HUES64 (cell line): ENCODE results near the gene AHCYL2.
A peak's percentile ranks its signal among the peaks of the same experiment; 100 is the strongest.
"Not testable (repeated sequence)": the region's sequence is repeated elsewhere in the genome, so short reads cannot be mapped to it uniquely, and the experiment has no call there.

Experiments used
- H3K27ac ChIP-seq: 2 replicates; pipeline ENCODE4 v1.7.0; 2013; ENCODE audit warnings: low read depth, low read length, inconsistent platforms
- H3K27me3 ChIP-seq: 2 replicates; pipeline ENCODE4 v1.6.1; 2013; ENCODE audit warnings: mild to moderate bottlenecking, low read length; ENCODE audit not compliant: insufficient read depth
- H3K36me3 ChIP-seq: 2 replicates; pipeline ENCODE4 v1.6.1; 2013; ENCODE audit warnings: mild to moderate bottlenecking, low read length; ENCODE audit not compliant: insufficient read depth
- H3K4me1 ChIP-seq: 2 replicates; pipeline ENCODE4 v1.6.1; 2013; ENCODE audit warnings: mild to moderate bottlenecking, low read length, moderate library complexity; ENCODE audit not compliant: insufficient read depth
- H3K4me3 ChIP-seq: 2 replicates; pipeline ENCODE4 v1.5.1; 2013; ENCODE audit warnings: mild to moderate bottlenecking, low read length, moderate library complexity
- H3K9ac ChIP-seq: 2 replicates; pipeline ENCODE4 v1.6.1; 2013; ENCODE audit warnings: mild to moderate bottlenecking, low read depth, low read length
- H3K9me3 ChIP-seq: 2 replicates; pipeline ENCODE4 v1.6.1; 2013; ENCODE audit warnings: low read depth, low read length; ENCODE audit not compliant: insufficient read depth
- WGBS: fragments of 150-250, 120-280 bp; methylation state at CpG from one replicate; pipeline ENCODE4 v1.1.7; 2013; ENCODE audit warnings: missing lambda C conversion rate; 5-methylcytosine and 5-hydroxymethylcytosine counted together

Gene AHCYL2

DNA sequence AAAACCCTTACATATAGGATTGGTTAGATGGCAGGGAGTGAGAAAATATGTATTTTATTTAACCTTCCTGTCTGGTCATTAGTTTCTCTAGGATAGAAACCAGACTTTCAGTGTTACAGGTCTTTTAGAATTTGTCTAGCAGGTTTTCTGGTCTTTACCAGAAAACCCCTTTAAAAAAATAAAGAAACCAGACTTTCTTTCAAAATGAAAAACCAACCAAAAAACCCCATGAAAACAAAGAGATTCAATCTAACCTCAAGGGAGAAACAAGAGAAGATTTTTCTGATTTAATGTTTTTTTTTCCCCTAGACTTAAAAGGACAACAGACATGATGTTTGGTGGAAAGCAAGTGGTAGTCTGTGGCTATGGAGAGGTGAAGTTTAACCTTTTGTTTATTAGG, 180.7 kb downstream of the AHCYL2 start:
- Histone ChIP-seq H3K9ac (no peak overlapping the region), H3K9me3 (no peaks in the 10 kb centered on the region), H3K4me3 (no peak overlapping the region), H3K27me3 (no peaks in the 10 kb centered on the region), H3K4me1 (peaks cover 14% of the 10 kb centered on the region), H3K27ac (no peak overlapping the region), H3K36me3 (peaks cover 29% of the 10 kb centered on the region)

DNA sequence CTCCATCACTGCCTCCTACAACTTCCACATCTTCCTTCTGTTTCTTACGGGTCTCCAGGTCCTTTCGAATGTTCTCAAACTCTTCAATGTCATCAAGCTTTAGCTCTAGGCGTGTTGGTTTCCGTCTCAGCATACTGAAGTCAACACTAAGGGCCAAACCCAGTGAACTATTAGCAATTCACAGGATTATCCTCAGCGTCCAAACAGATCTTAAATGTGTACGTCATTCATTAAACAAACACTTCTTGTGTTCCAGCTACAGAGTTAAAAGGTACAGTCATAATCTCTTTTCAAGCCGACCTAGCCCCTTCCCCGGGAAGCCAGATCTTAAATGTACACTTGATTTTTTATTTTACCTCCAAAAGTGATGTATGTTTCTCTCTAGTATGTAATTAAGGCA, 185.4 kb downstream of the AHCYL2 start:
- not testable (repeated sequence) for H3K9ac ChIP-seq, H3K9me3 ChIP-seq, H3K4me3 ChIP-seq, H3K4me1 ChIP-seq, H3K27ac ChIP-seq, H3K27me3 ChIP-seq
- peaks cover 37% of the 10 kb centered on the region for H3K36me3 ChIP-seq
- 96% methylated on average over 8 of the region's 8 CpGs for WGBS

DNA sequence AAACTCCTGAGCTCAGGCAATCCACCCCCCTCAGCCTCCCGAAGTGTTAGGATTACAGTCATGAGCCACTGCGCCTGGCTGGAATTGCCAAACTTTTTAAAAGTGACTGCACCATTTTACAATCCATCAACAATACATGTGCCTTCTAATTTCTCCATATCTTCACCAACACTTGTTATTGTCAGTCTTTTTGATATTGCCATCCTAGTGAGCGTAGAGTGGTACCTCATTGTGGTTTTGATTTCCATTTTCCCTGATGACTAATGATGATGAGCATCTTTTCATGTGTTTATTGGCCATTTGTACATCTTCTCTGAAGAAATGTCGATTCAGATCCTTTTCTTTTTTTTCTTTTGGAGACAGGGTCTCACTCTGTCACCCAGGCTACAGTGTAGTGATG, 187.7 kb downstream of the AHCYL2 start:
- Histone ChIP-seq H3K27me3 (no peaks in the 10 kb centered on the region), H3K4me3 (no peak overlapping the region), H3K36me3 (peaks cover 33% of the 10 kb centered on the region), H3K9ac (no peak overlapping the region), H3K27ac (no peak overlapping the region), H3K9me3 (no peaks in the 10 kb centered on the region), H3K4me1 (no peaks in the 10 kb centered on the region)
- 88% methylated on average over 4 of the region's 4 CpGs for WGBS

DNA sequence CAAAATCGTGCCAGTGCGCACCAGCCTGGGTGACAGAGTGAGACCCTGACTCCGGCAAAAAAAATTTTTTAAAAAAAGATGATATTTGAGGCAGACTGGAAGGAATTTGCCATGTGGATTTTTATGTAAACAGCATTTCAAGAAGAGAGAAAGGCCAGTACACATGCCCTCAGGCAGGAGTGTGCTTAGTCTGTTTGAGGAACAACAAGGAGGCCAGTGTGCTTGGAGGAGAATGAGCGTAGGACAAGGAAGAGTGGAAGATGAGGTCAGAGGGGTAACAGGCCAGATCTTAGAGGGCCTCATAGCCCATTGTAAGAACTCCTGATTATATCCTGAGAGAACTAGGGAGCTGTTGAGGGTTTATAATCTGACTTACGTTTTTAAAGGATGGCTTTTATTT, 192.2 kb downstream of the AHCYL2 start:
- peaks cover 14% of the 10 kb centered on the region for H3K36me3 ChIP-seq
- no peak overlapping the region for H3K27ac ChIP-seq
- H3K4me3 ChIP-seq = no peak overlapping the region
- H3K27me3 ChIP-seq = no peaks in the 10 kb centered on the region
- no peaks in the 10 kb centered on the region for H3K9me3 ChIP-seq
- no peak overlapping the region for H3K9ac ChIP-seq
- H3K4me1 ChIP-seq = no peaks in the 10 kb centered on the region
- WGBS = 91% methylated on average over 5 of the region's 5 CpGs

DNA sequence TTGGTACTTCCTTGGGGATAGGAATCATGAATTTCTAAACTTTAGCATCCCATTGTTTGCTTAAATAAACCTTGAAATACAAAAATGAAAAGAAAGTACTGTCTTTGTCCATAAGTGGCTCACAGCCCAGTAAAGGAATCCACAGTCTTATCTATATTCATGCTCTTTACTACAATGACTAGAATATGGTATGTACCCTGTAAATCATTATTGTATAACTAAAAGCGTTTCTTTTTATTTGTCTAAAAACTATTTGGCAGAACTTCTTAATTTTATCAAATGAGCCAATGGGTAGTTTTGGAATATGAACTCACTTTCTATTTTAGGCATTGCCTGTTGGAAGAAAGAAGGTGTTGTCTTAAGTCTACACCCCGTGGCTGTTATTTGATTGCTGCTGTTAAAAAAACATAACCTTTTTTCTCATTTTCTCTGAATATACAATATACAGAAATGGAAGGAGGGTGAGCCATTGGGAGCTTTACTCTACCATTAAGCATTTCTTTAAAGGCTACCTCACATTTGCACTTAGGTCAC, 197.0 kb downstream of the AHCYL2 start:
- H3K9me3 ChIP-seq = no peaks in the 10 kb centered on the region
- H3K4me3 ChIP-seq = no peak overlapping the region
- no peaks in the 10 kb centered on the region for H3K27me3 ChIP-seq
- H3K9ac ChIP-seq = no peak overlapping the region
- peaks cover 36% of the 10 kb centered on the region for H3K36me3 ChIP-seq
- WGBS = no CpG with 5 or more reads among the region's 2 CpGs
- no peak overlapping the region for H3K27ac ChIP-seq
- H3K4me1 ChIP-seq = no peaks in the 10 kb centered on the region

DNA sequence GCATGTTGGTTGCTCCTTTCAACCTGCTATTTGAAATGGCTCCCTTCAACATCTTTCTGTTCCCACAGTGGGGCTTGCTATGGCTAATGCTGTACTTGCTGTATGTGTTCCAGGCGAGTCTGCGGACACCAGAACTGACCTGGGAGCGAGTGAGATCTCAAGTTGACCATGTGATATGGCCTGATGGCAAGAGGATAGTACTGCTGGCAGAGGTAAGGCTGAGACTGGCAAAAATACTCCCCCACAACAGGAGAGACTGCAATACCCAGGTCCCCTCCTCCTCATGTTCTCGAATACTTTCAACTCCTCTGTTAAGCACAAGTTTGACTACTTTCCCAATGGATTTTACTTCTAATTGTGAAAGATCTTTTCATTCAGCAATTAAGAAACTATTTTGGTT, 197.9 kb downstream of the AHCYL2 start:
- WGBS = 94% methylated on average over 4 of the region's 4 CpGs
- Histone ChIP-seq H3K4me1 (no peaks in the 10 kb centered on the region), H3K9ac (no peak overlapping the region), H3K36me3 (peaks cover 42% of the 10 kb centered on the region), H3K27me3 (no peaks in the 10 kb centered on the region), H3K4me3 (no peak overlapping the region), H3K9me3 (no peaks in the 10 kb centered on the region), H3K27ac (no peak overlapping the region)

DNA sequence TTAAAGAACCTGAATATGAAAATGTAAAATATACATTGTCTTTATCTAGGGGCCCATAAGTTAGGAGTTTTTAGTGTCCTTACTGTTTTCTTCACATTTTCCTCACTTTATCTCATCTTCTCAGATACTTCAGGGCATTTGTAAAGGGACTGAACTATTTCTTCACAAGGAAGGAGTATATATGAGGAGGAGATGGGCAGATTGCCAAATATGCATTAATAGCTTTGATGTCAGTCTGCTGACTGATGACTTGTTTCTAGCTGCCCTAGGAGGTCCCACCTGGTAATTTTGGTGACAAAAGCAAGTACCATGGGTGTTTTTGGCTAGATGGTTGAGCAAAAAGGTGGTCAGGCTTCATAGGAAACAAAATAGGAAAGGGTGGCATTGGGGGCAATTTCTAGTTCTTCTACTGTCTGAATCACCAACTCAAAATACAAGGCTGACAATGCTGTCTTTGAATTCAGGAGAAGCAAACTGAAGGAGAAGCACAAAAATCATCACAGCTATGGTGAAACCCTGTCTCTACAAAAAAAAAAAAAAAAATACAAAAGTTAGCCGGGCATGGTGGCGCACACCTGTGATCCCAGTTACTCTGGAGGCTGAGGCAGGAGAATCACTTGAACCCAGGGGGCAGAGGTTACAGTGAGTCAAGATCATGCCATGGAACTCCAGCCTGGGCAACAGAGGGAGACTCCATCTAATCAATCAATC, 199.0 kb downstream of the AHCYL2 start:
- H3K36me3 ChIP-seq = peaks cover 42% of the 10 kb centered on the region
- H3K4me3 ChIP-seq = no peak overlapping the region
- WGBS = 95% methylated on average over 2 of the region's 2 CpGs

DNA sequence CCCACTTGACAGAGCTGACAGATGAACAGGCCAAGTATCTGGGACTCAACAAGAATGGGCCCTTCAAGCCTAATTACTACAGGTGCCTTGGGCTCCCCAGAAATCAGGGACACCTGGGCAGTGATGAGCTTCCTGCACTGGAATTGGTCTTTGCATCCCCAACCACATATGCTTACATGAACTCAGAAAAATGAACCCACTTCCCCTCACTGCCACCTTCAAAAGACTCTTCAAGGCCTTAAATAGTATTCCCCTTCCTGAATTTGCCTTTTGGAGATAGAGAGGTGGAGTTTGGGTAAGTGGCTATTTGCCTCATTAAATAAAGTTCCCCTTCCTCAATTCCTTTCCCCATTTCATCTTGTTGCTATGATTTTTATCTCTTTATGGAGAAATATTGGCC, 201.7 kb downstream of the AHCYL2 start:
- H3K4me3 ChIP-seq = no peak overlapping the region
- H3K9ac ChIP-seq = no peak overlapping the region
- H3K4me1 ChIP-seq = no peaks in the 10 kb centered on the region
- peaks cover 42% of the 10 kb centered on the region for H3K36me3 ChIP-seq
- no peaks in the 10 kb centered on the region for H3K9me3 ChIP-seq
- H3K27me3 ChIP-seq = no peaks in the 10 kb centered on the region; the same call in 1 of the 2 replicates
- H3K27ac ChIP-seq = no peak overlapping the region

More for the DNA sequence above, 199.0 kb downstream of the AHCYL2 start:
- Histone ChIP-seq H3K9me3 (no peaks in the 10 kb centered on the region), H3K27ac (no peak overlapping the region), H3K4me1 (no peaks in the 10 kb centered on the region), H3K9ac (no peak overlapping the region), H3K27me3 (no peaks in the 10 kb centered on the region)

DNA sequence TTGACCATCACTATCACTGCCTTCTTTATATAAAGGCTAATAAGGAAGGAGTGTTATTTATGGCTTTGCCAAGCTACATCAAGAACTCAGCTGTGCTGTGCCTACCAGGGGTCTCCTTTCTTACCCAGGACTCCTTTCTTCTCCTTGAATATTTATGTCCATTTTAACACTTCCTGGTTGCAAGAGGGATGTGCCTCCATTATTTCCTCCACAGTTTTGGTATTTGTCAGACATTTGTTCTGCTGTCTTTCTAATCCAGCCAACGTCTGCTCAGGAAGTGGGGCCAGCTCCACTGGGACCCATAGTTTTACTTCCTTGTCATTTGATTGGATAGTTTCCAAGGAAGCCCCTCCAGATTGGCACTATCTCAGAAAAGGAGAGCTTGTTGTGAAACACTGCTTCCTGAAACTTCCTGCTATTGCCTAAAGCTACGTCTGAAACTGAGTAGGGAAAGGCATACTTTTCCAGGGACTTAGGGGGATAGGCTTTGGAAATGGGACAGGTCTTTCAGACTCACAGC, 202.8 kb downstream of the AHCYL2 start:
- peaks cover 6% of the 10 kb centered on the region; the same call in 1 of the 2 replicates for H3K27me3 ChIP-seq
- 89% methylated on average over 2 of the region's 2 CpGs for WGBS
- H3K4me1 ChIP-seq = no peaks in the 10 kb centered on the region
- no peaks in the 10 kb centered on the region for H3K9me3 ChIP-seq
- H3K36me3 ChIP-seq = peaks cover 39% of the 10 kb centered on the region
- no peak overlapping the region for H3K9ac ChIP-seq
- H3K4me3 ChIP-seq = no peak overlapping the region
- H3K27ac ChIP-seq = no peak overlapping the region

DNA sequence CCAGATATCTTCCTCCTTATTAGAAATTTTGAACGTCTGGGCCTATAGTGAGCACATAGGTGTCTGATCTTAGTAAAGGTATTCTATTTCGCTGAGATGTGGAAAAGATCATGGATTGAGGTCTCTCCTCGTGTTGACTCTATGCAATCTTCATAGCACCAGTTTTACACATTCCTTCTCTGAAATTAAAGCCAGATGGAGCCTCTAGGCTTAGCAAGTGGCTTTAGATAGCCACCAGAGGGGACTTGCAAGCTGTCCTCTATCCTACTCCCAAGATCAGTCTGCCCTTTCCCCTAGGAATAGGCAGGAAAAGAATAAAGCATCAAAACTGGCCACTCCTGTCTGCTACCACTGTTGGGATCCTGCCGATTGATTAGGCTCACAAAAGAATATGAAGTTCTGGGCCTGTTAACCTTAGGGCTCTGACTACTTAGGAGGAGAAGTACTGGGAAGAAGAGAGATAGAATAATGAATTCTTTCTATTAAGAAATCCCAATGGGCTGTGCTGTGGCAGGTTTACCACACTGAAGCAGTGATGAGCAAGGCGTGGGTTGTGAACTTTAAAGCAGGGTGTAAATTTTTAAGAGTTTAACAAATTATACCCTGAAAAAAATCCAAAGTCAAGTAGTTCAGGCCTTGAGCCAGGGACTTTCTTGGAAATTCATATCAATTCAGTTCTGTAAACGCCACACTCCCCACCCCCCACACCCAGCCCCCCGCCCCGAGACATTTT, 207.2 kb downstream of the AHCYL2 start:
- Histone ChIP-seq H3K27me3 (peaks cover 31% of the 10 kb centered on the region), H3K9ac (no peak overlapping the region), H3K36me3 (peaks cover 4% of the 10 kb centered on the region), H3K4me3 (no peak overlapping the region), H3K4me1 (peaks cover 13% of the 10 kb centered on the region), H3K27ac (no peak overlapping the region), H3K9me3 (no peaks in the 10 kb centered on the region)
- 85% methylated on average over 5 of the region's 8 CpGs for WGBS

DNA sequence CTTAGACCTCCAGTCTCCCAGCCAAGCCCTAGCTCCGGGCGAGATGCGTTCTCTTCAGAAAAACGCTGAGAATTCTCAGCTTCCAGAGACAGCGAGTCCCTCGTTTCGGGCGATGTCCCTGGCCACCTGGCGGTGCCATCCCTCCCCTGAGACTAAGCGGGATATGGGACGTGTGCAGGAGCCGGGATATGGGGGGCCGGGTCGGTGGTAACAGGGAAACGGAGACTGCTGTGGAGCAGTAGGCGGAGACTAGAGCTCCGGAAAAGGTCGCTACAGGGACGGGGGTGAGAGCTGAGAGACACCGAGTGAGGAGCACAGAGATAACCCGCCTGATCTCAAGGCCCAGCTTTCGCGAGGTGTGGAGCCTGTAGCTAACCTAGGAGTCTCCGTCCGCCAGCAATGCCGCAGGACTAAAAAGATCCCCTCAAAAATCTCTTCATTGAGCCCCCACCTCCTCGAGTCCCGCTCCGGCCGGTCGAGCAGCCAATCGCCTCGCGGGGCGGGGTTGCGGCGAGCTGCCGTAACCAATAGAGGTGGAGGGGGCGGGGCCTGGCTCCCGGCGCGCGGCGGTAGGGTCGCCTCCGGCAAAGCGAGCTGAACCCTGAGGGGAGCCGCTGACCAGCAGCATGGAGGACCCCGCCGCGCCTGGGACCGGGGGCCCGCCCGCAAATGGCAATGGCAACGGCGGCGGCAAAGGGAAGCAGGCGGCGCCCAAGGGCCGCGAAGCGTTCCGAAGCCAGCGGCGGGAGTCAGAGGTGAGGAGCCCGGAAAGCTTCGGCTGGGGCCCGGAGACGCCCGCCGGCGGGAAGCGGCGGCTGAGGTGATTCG, 209.2 kb downstream of the AHCYL2 start, which contains the start of gene STRIP2:
STRIP2 (plus strand) TSS at position 586 of the 828 bp plus-strand sequence; CDS start at position 627, 41 bp downstream.
- H3K4me1 ChIP-seq = peaks cover 13% of the 10 kb centered on the region
- peaks cover 31% of the 10 kb centered on the region for H3K27me3 ChIP-seq
- H3K9me3 ChIP-seq = no peaks in the 10 kb centered on the region
- H3K27ac ChIP-seq = peak within 1 kb of the TSS; percentile 86; the same call in 1 of the 2 replicates
- H3K36me3 ChIP-seq = no peaks in the 10 kb centered on the region
- peak within 1 kb of the TSS; percentile 63 for H3K9ac ChIP-seq
- WGBS = under 1% methylated on average over 75 of the region's 75 CpGs
- peak within 1 kb of the TSS; percentile 89 for H3K4me3 ChIP-seq
